BJ (cell line): ENCODE results near the gene UPK2. TPM values are rescaled to one million over a fixed set of nuclear protein-coding genes. Genes with fewer than 3 reads are reported as not detected.
A peak's percentile ranks its signal among the peaks of the same experiment; 100 is the strongest.

Experiments
- CTCF ChIA-PET: fragments of 350-600 bp; formaldehyde crosslinking; extraction: SDS; loops from one replicate; lab custom pipeline; 2021; ENCODE audit warnings: antibody characterized with exemption, inconsistent platforms; lab: Yijun Ruan, JAX
- POLR2A ChIA-PET: fragments of 300-600 bp; sonication (Branson Sonifier 250); formaldehyde crosslinking; extraction: SDS; loops from one replicate; lab custom pipeline; 2021; ENCODE audit warnings: antibody characterized with exemption; lab: Charles Lee
- DNase-seq: peaks from one replicate; pipeline ENCODE4 v3.0.0-alpha.2; 2011; ENCODE audit warnings: low read depth
- H3K27me3 ChIP-seq: 2 replicates; pipeline ENCODE4 v1.6.0; 2011; ENCODE audit warnings: low read length; ENCODE audit not compliant: control insufficient read depth, insufficient read depth
- H3K36me3 ChIP-seq: 2 replicates; pipeline ENCODE4 v1.5.1; 2011; ENCODE audit warnings: low read length; ENCODE audit not compliant: control insufficient read depth, insufficient read depth
- H3K4me3 ChIP-seq: 2 replicates; pipeline ENCODE4 v1.5.1; 2011; ENCODE audit warnings: low read depth, mild to moderate bottlenecking, control low read depth, low read length
- polyA plus RNA-seq: library from polyadenylated mRNA; depleted of rRNA; stranded (reverse); fragments of >200 nt; gene quantifications from 2 replicates; pipeline ENCODE4 v1.2.3, GENCODE V29; 2011
- TF ChIP-seq, protein P1 (sequence below): IDR thresholded peaks from 2 replicates; pipeline ENCODE4 v1.5.1; 2011; ENCODE audit warnings: low read depth, mild to moderate bottlenecking, control low read depth, inconsistent platforms, low read length, moderate library complexity; ENCODE audit not compliant: insufficient read depth

The UPK2 gene
- polyA plus RNA-seq, 1 experiment = 0.20 TPM

DNA sequence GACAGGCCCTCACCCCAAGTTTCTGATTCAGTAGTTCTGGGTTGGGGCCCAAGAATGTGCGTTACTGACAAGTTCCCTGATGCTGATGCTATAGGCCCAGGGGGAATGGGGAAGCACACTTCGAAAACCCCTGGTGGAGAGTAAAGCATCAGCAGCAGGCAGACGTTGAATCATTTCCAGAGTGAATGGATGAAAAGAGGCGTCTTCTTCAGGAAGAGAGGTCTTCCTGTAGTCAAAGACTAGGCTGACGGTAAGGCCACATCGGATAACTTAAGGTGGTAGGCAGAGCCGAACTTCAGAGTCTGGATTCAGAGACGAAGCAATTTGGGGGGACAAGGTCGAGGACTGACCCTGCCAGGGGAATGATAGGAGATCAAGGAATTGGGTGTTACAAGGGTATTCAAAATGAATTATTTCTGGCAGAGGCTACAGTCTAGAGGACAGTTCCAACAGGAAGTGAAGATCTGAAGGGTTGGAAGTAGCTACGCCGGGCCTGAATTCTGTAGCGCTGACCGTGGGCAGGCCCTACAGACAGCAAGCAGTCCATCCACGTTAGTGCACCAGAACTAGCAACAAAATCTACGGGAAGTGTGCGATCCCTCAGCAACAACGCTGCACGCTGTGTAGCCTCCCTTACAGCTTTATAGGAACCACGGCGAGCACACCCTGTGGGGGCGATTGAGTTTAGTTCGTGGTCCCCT is 41.0 kb downstream of the UPK2 start:
- ChIA-PET POLR2A (no interaction called here), CTCF (interaction anchor here (1.2 to 1.4 kb wide), 3 partner anchors 16 to 307 kb away, joined by 3 to 6 read pairs (median 3); no protein-coding TSS in a partner anchor)
- peak overlapping the region; percentile 80 for H3K4me3 ChIP-seq
- TF ChIP-seq, protein P1, sequence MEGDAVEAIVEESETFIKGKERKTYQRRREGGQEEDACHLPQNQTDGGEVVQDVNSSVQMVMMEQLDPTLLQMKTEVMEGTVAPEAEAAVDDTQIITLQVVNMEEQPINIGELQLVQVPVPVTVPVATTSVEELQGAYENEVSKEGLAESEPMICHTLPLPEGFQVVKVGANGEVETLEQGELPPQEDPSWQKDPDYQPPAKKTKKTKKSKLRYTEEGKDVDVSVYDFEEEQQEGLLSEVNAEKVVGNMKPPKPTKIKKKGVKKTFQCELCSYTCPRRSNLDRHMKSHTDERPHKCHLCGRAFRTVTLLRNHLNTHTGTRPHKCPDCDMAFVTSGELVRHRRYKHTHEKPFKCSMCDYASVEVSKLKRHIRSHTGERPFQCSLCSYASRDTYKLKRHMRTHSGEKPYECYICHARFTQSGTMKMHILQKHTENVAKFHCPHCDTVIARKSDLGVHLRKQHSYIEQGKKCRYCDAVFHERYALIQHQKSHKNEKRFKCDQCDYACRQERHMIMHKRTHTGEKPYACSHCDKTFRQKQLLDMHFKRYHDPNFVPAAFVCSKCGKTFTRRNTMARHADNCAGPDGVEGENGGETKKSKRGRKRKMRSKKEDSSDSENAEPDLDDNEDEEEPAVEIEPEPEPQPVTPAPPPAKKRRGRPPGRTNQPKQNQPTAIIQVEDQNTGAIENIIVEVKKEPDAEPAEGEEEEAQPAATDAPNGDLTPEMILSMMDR = 0 out of 2 replicates have a peak, but pooled peaks have one; percentile 22
- H3K36me3 ChIP-seq = no peaks in the 10 kb centered on the region; the same call in 1 of the 2 replicates
- no peak for DNase-seq
- H3K27me3 ChIP-seq = no peaks in the 10 kb centered on the region

DNA sequence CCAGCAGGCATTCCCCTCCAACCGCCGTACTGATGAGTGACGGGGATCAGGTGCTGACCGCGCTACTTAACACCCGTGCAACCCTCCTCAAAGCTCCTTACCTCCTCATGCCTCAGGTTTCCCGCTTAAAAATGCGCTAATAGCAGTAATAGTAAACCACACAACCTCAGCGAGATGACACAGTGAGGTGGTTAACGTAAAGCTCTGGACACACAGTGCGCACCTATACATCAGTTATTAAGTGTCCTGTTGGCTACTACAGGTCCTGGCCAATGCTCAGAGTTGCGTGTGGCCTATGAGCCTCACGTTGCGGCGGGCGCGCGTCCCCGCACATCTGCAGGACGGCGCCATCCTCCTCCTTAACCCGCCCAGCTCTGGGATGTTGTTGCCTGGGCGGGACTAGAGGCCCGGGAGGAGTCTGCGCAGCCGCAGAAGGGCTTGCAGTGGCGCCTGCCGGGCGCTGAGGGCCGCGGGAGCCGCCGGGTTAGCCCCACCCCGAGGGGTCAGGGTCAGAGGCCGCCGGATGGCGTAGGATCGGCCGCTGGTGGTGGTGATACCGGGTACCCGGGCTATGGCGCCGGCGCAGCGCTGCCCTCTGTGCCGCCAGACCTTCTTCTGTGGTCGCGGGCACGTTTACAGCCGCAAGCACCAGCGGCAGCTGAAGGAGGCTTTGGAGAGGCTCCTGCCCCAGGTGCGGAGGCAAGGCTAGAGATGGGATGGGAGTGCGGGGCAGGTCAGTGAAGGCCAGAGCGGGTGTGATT is 41.7 kb downstream of the UPK2 start, which contains the start of gene CENATAC:
TSS of gene CENATAC (plus strand) at position 512 of the 761 bp plus-strand sequence. CDS start at position 572, 60 bp downstream.
- Histone ChIP-seq H3K36me3 (no peaks in the 10 kb centered on the region; the same call in 1 of the 2 replicates), H3K27me3 (no peaks in the 10 kb centered on the region), H3K4me3 (peak within 1 kb of the TSS; percentile 80)
- ChIA-PET POLR2A (interaction anchor here (0.6 kb wide), 1 partner anchor 19 kb away, joined by 3 read pairs; no protein-coding TSS in a partner anchor), CTCF (interaction anchor here (1.2 to 1.4 kb wide), 3 partner anchors 15 to 307 kb away, joined by 3 to 6 read pairs (median 3); no protein-coding TSS in a partner anchor)
- peak; percentile 31 for DNase-seq
- TF ChIP-seq, protein P1 = no peak

DNA sequence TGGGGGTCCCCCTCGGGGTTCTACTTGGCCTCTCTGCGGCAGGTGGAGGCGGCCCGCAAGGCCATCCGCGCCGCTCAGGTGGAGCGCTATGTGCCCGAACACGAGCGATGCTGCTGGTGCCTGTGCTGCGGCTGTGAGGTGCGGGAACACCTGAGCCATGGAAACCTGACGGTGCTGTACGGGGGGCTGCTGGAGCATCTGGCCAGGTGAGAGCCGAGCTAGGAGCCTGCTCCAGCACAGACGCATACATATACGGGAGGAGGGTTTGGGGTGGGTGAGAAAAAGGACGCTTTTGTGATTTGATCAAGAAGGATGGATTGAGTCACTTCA is 42.3 kb downstream of the UPK2 start:
- TF ChIP-seq, protein P1 = no peak
- peak overlapping the region; percentile 80 for H3K4me3 ChIP-seq
- CTCF ChIA-PET = interaction anchor here (1.1 to 1.4 kb wide), 3 partner anchors 15 to 71 kb away, joined by 3 read pairs; no protein-coding TSS in a partner anchor
- no peak for DNase-seq
- H3K27me3 ChIP-seq = no peaks in the 10 kb centered on the region
- POLR2A ChIA-PET = interaction anchor here (0.6 kb wide), 1 partner anchor 20 kb away, joined by 3 read pairs; no protein-coding TSS in a partner anchor
- no peaks in the 10 kb centered on the region; the same call in 1 of the 2 replicates for H3K36me3 ChIP-seq

DNA sequence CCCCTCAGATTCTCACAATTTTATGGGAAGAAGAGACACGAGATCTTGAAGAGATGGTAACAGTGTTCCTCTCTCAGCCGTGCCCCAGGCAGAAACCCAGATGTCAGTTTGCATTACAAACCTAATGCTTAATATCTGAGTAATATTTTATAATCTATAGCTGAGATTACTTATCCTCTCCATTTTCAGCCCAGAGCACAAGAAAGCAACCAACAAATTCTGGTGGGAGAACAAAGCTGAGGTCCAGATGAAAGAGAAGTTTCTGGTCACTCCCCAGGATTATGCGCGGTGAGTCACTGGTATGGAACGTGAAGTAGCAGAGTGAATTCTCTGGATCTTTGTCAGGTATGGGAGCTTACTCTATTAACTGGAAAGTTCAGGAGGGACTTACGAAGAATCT is 42.7 kb downstream of the UPK2 start:
- Histone ChIP-seq H3K36me3 (no peaks in the 10 kb centered on the region; the same call in 1 of the 2 replicates), H3K27me3 (no peaks in the 10 kb centered on the region), H3K4me3 (peak overlapping the region; percentile 80)
- POLR2A ChIA-PET = no interaction called here
- DNase-seq = peak; percentile 28
- TF ChIP-seq, protein P1 = no peak
- CTCF ChIA-PET = interaction anchor here (1.1 kb wide), 1 partner anchor 71 kb away, joined by 3 read pairs; no protein-coding TSS in a partner anchor

DNA sequence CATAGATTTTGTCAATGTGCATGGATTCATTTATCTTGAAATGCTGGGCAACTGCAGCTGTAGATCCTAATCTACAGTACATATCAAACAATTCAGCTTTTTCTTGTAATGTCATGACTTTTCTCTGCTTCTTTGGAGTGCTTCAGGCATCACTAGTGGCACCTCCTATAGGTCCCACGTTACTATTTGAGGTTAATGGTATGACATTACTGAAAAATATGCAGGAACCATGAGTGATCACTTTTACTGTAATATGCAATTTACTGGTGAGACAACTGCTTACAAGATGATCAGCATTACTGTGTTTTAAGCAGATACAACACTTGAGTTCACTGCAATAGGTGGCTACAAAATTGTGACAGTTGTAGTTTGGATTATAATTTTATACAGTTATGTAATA is 44.8 kb downstream of the UPK2 start:
- POLR2A ChIA-PET = no interaction called here
- DNase-seq = peak; percentile 25
- TF ChIP-seq, protein P1 = no peak
- Histone ChIP-seq H3K4me3 (no peak overlapping the region), H3K27me3 (no peaks in the 10 kb centered on the region), H3K36me3 (no peaks in the 10 kb centered on the region; the same call in 1 of the 2 replicates)
- CTCF ChIA-PET = interaction anchor here (2.0 kb wide), 1 partner anchor 15 kb away, joined by 5 read pairs; no protein-coding TSS in a partner anchor
